Thyroid gland (tissue), 4 donors: Measurements from ENCODE around the gene DIPK1C. TPM values are rescaled to one million over a fixed set of nuclear protein-coding genes. Genes with fewer than 3 reads are reported as not detected.
A peak's percentile ranks its signal among the peaks of the same experiment; 100 is the strongest.

ENCODE experiments used
- DNase-seq, 2 donors: peaks; one replicate each; pipeline ENCODE4 v3.0.0-alpha.2; 2019
- H3K27ac ChIP-seq, 3 donors: fragments of 200-600 bp; sonication (generic); 1 replicate in 2 of 3; 2 replicates in 1 of 3; pipeline ENCODE4 v1.5.1; 2016 to 2019; ENCODE audit warnings: mild to moderate bottlenecking in 1 of 3, moderate library complexity in 1 of 3
- H3K27me3 ChIP-seq: fragments of 200-600 bp; sonication (generic); one replicate; pipeline ENCODE4 v1.5.1; 2019
- H3K36me3 ChIP-seq, 2 donors: fragments of 200-600 bp; sonication (generic); one replicate each; pipeline ENCODE4 v1.5.1; 2016 to 2019
- H3K4me1 ChIP-seq, 2 donors: fragments of 200-600 bp; sonication (generic); one replicate each; pipeline ENCODE4 v1.5.1; 2017 to 2019
- H3K4me3 ChIP-seq, 3 donors: fragments of 200-600 bp; sonication (generic); replicated peaks in 1 of 3; 1 replicate in 2 of 3; 2 replicates in 1 of 3; pipeline ENCODE4 v1.5.1; 2016; ENCODE audit warnings: mild to moderate bottlenecking in 1 of 3
- H3K9me3 ChIP-seq: fragments of 200-600 bp; sonication (generic); one replicate; pipeline ENCODE4 v1.5.1; 2017
- POLR2A ChIP-seq, 2 donors: fragments of 450-650 bp; IDR thresholded peaks; one replicate each; pipeline ENCODE4 v1.6.1; 2017; ENCODE audit warnings: antibody characterized with exemption in 2 of 2, mild to moderate bottlenecking in 2 of 2, moderate library complexity in 1 of 2
- WGBS, 2 donors: methylation state at CpG; one replicate each; pipeline ENCODE4 v1.1.5; 2017; 5-methylcytosine and 5-hydroxymethylcytosine counted together
- intact Hi-C: fragments of 100-400 bp; cut with DNase I; formaldehyde crosslinking; loops from one replicate; pipeline ENCODE4 v1.15.1; 2023
- total RNA-seq, 4 donors: library from RNA; depleted of rRNA; stranded (reverse); fragments of >200 nt; gene quantifications; one replicate each; pipeline ENCODE4 v1.2.3, GENCODE V29; 2016
- TF ChIP-seq, protein P1 (sequence below), 6 experiments: fragments of 200-600 bp in 3 of 6; fragments of 450-650 bp in 3 of 6; sonication (generic) in 3 of 6; IDR thresholded peaks; one replicate each; pipeline ENCODE4 v1.5.1; 2016 to 2019; ENCODE audit warnings: antibody characterized with exemption in 6 of 6, mild to moderate bottlenecking in 2 of 6, inconsistent platforms in 1 of 6, moderate library complexity in 1 of 6

Gene DIPK1C
- total RNA-seq, 4 donors from 2014 or later, result not detected

DNA sequence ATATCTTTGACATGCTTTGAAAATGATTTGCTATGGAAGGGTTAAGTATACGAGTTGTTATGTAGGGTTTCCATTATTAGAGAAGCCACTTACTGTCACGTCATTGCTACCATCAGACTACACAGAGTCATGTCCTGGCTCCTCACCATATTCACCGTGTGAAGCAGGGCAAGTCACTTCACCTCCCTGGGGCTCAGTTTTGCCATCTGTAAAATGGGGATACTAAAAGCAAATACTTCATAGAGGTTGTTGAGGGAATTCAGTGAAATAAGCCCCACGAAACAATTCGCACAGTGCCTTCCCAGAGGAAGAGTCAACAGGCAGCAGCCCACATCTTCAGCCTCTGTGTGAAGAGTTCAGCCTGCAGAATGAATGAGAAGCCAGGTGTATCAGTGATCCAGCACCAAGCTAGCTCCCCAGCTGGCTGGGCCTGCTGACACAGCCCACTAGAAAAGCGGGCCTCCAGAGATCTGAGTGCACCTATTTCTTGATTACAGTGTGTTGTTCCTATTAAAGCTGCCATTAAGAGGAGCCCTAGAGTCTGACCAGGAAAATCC is 3.4 kb downstream of the DIPK1C start:
- intact Hi-C loops, result no loop called here
- Histone ChIP-seq H3K27ac (no peak overlapping the region), H3K4me3 (no peak overlapping the region), H3K9me3 (no peaks in the 10 kb centered on the region), H3K27me3 (peaks cover 4% of the 10 kb centered on the region), H3K36me3 (no peaks in the 10 kb centered on the region), H3K4me1 (peaks cover 8 to 13% of the 10 kb centered on the region in 2 donors)
- WGBS, 2 donors, result 88 to 91% methylated on average over 6 of the region's 6 CpGs
- TF ChIP-seq, protein P1, sequence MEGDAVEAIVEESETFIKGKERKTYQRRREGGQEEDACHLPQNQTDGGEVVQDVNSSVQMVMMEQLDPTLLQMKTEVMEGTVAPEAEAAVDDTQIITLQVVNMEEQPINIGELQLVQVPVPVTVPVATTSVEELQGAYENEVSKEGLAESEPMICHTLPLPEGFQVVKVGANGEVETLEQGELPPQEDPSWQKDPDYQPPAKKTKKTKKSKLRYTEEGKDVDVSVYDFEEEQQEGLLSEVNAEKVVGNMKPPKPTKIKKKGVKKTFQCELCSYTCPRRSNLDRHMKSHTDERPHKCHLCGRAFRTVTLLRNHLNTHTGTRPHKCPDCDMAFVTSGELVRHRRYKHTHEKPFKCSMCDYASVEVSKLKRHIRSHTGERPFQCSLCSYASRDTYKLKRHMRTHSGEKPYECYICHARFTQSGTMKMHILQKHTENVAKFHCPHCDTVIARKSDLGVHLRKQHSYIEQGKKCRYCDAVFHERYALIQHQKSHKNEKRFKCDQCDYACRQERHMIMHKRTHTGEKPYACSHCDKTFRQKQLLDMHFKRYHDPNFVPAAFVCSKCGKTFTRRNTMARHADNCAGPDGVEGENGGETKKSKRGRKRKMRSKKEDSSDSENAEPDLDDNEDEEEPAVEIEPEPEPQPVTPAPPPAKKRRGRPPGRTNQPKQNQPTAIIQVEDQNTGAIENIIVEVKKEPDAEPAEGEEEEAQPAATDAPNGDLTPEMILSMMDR (IDR thresholded peaks at IDR 0.05), result no peak
- no peak for DNase-seq

DNA sequence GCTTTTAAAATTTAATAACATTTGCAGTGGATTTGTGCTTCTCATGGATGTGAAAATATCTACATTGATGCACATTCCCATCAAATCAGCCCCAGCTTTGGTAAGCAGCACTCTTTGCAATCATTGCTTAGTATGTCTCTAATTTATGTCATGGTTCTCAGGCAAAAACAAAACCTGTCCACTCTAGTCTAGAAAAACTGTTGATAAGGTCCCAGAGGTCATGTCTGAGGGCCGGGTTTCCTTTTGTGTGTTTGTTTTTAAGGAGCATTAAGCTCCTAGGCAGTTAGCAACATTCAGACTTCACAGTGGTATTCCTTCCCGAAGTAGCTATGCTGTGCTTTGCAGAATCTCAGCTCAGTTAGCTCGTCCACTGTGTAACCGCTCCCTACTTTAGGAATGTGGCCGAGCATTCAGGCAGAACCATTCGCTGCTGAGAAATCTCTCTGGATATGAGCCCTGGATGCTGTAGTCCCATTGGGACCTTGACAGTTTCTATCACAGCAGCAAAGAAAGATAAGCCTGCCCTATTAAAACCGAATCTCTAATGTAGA is 4.0 kb downstream of the DIPK1C start:
- H3K9me3 ChIP-seq, result no peaks in the 10 kb centered on the region
- peaks cover 4% of the 10 kb centered on the region for H3K27me3 ChIP-seq
- peak in 1 of 2 donors; percentile 24 for DNase-seq
- intact Hi-C loops, result no loop called here
- no peak overlapping the region for H3K27ac ChIP-seq
- H3K4me1 ChIP-seq, result peaks cover 8 to 13% of the 10 kb centered on the region in 2 donors
- H3K4me3 ChIP-seq, result no peak overlapping the region
- H3K36me3 ChIP-seq, result no peaks in the 10 kb centered on the region
- TF ChIP-seq, protein P1 (IDR thresholded peaks at IDR 0.05), result no peak
- TF ChIP-seq POLR2A (IDR thresholded peaks at IDR 0.05), result no peak
- 37 to 46% methylated on average over 7 of the region's 7 CpGs for WGBS, 2 donors

DNA sequence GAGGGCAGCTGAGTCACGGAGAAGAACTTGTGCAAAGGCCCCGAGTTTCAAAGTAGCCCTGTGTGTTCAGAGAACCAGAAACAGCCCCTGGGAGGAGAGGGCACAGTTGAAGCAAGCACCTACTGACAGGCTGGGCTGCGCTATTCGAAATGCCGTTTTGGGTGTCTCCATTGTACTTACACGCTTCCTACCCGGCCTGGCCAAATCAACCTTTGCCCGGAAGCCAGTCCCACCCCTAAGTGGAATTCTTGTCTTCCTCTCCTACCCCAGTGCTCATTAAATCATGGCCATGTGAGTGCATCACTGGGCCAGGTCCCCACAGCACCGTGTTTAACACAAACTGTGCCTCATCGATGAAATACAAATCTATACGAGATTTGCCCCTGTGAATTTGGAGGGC is 6.0 kb downstream of the DIPK1C start:
- Histone ChIP-seq H3K27me3 (no peaks in the 10 kb centered on the region), H3K36me3 (no peaks in the 10 kb centered on the region), H3K27ac (no peak overlapping the region), H3K9me3 (no peaks in the 10 kb centered on the region), H3K4me1 (peaks cover 1 to 6% of the 10 kb centered on the region in 2 donors), H3K4me3 (no peak overlapping the region)
- DNase-seq, result no peak
- intact Hi-C loops, result no loop called here
- 88 to 92% methylated on average over 11 of the region's 11 CpGs for WGBS, 2 donors
- no peak for TF ChIP-seq POLR2A (IDR thresholded peaks at IDR 0.05)
- TF ChIP-seq, protein P1 (IDR thresholded peaks at IDR 0.05), result no peak

DNA sequence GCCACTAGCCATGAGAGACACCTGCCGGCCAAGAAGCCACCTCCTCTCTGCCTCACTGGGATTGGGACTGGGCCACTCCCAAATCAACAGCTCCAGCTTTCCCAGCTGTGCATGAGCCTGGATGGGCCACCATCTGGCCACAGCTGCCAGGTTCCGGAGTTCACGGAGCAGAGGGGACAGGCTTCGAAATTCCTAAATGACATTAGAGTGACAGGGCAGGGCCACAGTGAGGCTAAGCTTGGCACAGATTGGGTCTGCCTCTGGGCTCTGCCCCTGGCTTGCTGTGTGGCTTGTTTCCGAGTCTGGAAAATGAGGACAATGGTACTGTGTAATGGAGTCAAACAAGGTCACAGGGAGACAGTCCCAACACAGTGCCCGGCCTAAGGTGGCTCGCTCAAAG is 6.5 kb downstream of the DIPK1C start:
- no peak overlapping the region for H3K27ac ChIP-seq
- H3K27me3 ChIP-seq, result no peaks in the 10 kb centered on the region
- 88% methylated on average over 7 of the region's 7 CpGs for WGBS, 2 donors
- TF ChIP-seq POLR2A (IDR thresholded peaks at IDR 0.05), result no peak
- TF ChIP-seq, protein P1 (IDR thresholded peaks at IDR 0.05), result no peak
- no peak for DNase-seq
- H3K9me3 ChIP-seq, result no peaks in the 10 kb centered on the region
- peaks cover 0 to 4% of the 10 kb centered on the region in 2 donors for H3K4me1 ChIP-seq
- intact Hi-C loops, result no loop called here
- no peaks in the 10 kb centered on the region for H3K36me3 ChIP-seq
- H3K4me3 ChIP-seq, result no peak overlapping the region

DNA sequence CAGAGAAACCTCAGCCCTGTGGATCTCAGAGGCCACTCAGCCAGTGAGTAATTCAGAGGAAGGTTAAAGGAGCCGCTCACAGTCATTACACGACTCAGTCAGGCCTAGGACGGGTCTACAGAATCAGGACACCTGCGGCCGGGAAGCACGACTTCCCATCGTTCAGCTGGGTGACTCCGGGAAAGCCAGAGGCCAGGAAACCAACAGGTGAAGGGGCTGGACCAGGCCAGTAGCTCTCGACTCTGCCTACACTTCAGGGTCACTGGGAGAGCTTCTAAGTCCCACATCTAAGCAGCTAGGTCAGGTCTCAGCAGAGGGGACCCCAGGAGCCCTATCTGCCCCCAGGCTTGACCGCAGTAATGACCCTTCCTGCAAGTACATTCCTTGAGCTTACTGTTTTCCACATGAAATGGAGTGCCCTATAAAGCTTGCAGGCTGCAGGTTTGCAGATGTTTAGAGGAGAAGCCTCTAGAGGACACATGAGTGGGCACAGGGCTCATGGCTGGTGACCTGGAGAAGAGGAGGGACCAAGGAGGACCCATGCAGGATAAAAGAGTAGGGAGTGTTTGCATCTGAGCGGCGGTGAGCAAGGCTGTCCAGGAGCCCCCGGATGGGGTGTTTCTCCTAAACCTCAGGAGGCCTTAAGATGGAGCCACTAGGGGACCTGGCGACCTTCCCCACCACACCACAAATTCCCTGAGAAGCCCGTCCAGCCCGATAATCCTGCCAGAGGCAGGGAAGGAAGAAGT is 9.5 kb downstream of the DIPK1C start:
- WGBS, 2 donors, result 89 to 92% methylated on average over 6 to 15 of the region's 16 CpGs
- no peak overlapping the region for H3K27ac ChIP-seq
- H3K4me3 ChIP-seq, result no peak overlapping the region
- H3K4me1 ChIP-seq, result no peaks in the 10 kb centered on the region
- no peaks in the 10 kb centered on the region for H3K27me3 ChIP-seq
- H3K9me3 ChIP-seq, result no peaks in the 10 kb centered on the region
- intact Hi-C loops, result no loop called here
- no peak for DNase-seq
- no peak for TF ChIP-seq POLR2A (IDR thresholded peaks at IDR 0.05)
- TF ChIP-seq, protein P1 (IDR thresholded peaks at IDR 0.05), result no peak
- H3K36me3 ChIP-seq, result no peaks in the 10 kb centered on the region
